ENCODE measurements around the gene MICU1. TPM values are rescaled to one million over a fixed set of nuclear protein-coding genes. Genes with fewer than 3 reads are reported as not detected.

MICU1 gene
- total RNA-seq, 1 experiment from 2014 or later, result 25.5 TPM

- BruUV-seq (replicated peaks), result no TSS peak
- H3K27ac Mint-ChIP-seq (ENCODE audit: low read depth, unreplicated experiment), result no peak overlapping the region
These were observed 198.9 kb downstream of the MICU1 start for GRCh38 chr10:72426986-72427385.

GRCh38 chr10:72425133-72425532 lies 200.7 kb downstream of the MICU1 start:
- no peak for DNase-seq (ENCODE audit: unreplicated experiment)
- Mint-ChIP-seq H3K4me3 (ENCODE audit: unreplicated experiment) (no peak overlapping the region), H3K27me3 (ENCODE audit: insufficient read depth, unreplicated experiment) (no peaks in the 10 kb centered on the region), H3K36me3 (ENCODE audit: insufficient read depth, unreplicated experiment) (peaks cover 11% of the 10 kb centered on the region), H3K9me3 (ENCODE audit: unreplicated experiment) (peaks cover 11% of the 10 kb centered on the region), H3K27ac (ENCODE audit: low read depth, unreplicated experiment) (no peak overlapping the region), H3K4me1 (ENCODE audit: insufficient read depth, unreplicated experiment) (no peaks in the 10 kb centered on the region)
- TF ChIP-seq CTCF (IDR thresholded peaks at IDR 0.05; ENCODE audit: unreplicated experiment), result no peak
- intact Hi-C loops (cut with micrococcal nuclease), result no loop called here
- BruUV-seq (replicated peaks), result no TSS peak
- CTCF ChIA-PET, result no interaction called here
- POLR2A ChIA-PET, result no interaction called here

More at GRCh38 chr10:72426986-72427385, 198.9 kb downstream of the MICU1 start:
- POLR2A ChIA-PET, result no interaction called here
- no peak for TF ChIP-seq CTCF (IDR thresholded peaks at IDR 0.05; ENCODE audit: unreplicated experiment)
- CTCF ChIA-PET, result no interaction called here
- intact Hi-C loops (cut with micrococcal nuclease), result no loop called here
- H3K4me1 Mint-ChIP-seq (ENCODE audit: insufficient read depth, unreplicated experiment), result no peaks in the 10 kb centered on the region
- H3K4me3 Mint-ChIP-seq (ENCODE audit: unreplicated experiment), result no peak overlapping the region
- H3K36me3 Mint-ChIP-seq (ENCODE audit: insufficient read depth, unreplicated experiment), result peaks cover 15% of the 10 kb centered on the region
- DNase-seq (ENCODE audit: unreplicated experiment), result no peak
- peaks cover 11% of the 10 kb centered on the region for H3K9me3 Mint-ChIP-seq (ENCODE audit: unreplicated experiment)
- H3K27me3 Mint-ChIP-seq (ENCODE audit: insufficient read depth, unreplicated experiment), result no peaks in the 10 kb centered on the region

GRCh38 chr10:72424561-72424960 lies 201.3 kb downstream of the MICU1 start:
- H3K4me1 Mint-ChIP-seq (ENCODE audit: insufficient read depth, unreplicated experiment), result no peaks in the 10 kb centered on the region
- POLR2A ChIA-PET, result no interaction called here
- TF ChIP-seq CTCF (IDR thresholded peaks at IDR 0.05; ENCODE audit: unreplicated experiment), result no peak
- H3K9me3 Mint-ChIP-seq (ENCODE audit: unreplicated experiment), result peaks cover 11% of the 10 kb centered on the region
- H3K27ac Mint-ChIP-seq (ENCODE audit: low read depth, unreplicated experiment), result no peak overlapping the region
- H3K4me3 Mint-ChIP-seq (ENCODE audit: unreplicated experiment), result no peak overlapping the region
- H3K27me3 Mint-ChIP-seq (ENCODE audit: insufficient read depth, unreplicated experiment), result no peaks in the 10 kb centered on the region
- no TSS peak for BruUV-seq (replicated peaks)
- DNase-seq (ENCODE audit: unreplicated experiment), result no peak
- peaks cover 11% of the 10 kb centered on the region for H3K36me3 Mint-ChIP-seq (ENCODE audit: insufficient read depth, unreplicated experiment)
- intact Hi-C loops (cut with micrococcal nuclease), result no loop called here
- CTCF ChIA-PET, result no interaction called here

GRCh38 chr10:72423426-72423825 lies 202.5 kb downstream of the MICU1 start:
- no peak for TF ChIP-seq CTCF (IDR thresholded peaks at IDR 0.05; ENCODE audit: unreplicated experiment)
- POLR2A ChIA-PET, result no interaction called here
- Mint-ChIP-seq H3K27ac (ENCODE audit: low read depth, unreplicated experiment) (no peak overlapping the region), H3K27me3 (ENCODE audit: insufficient read depth, unreplicated experiment) (no peaks in the 10 kb centered on the region), H3K9me3 (ENCODE audit: unreplicated experiment) (peaks cover 11% of the 10 kb centered on the region), H3K4me3 (ENCODE audit: unreplicated experiment) (no peak overlapping the region), H3K36me3 (ENCODE audit: insufficient read depth, unreplicated experiment) (peaks cover 11% of the 10 kb centered on the region), H3K4me1 (ENCODE audit: insufficient read depth, unreplicated experiment) (no peaks in the 10 kb centered on the region)
- DNase-seq (ENCODE audit: unreplicated experiment), result no peak
- CTCF ChIA-PET, result interaction anchor here (0.9 kb wide), 1 partner anchor 30 kb away, joined by 3 read pairs; no protein-coding TSS in a partner anchor
- BruUV-seq (replicated peaks), result no TSS peak
- intact Hi-C loops (cut with micrococcal nuclease), result no loop called here

Measured in MCF 10A (cell line).